ENCODE data around the gene TMEM52. TPM values are rescaled to one million over a fixed set of nuclear protein-coding genes. Genes with fewer than 3 reads are reported as not detected.

Gene TMEM52
- polyA plus RNA-seq, 3 donors = 1.1 to 1.4 (median 1.2) TPM

Other genes with a start within 250 kb of the TMEM52 start
- gene SLC35E2B, start 226.5 kb downstream of the TMEM52 start, polyA plus RNA-seq (ENCODE audit: insufficient read length in 3 of 3) = 10 to 100 TPM; 66.8 to 81.4 (median 67.8) TPM
- gene CDK11A, start 194.9 kb downstream of the TMEM52 start, polyA plus RNA-seq (ENCODE audit: insufficient read length in 3 of 3) = 10 to 100 TPM; 28.4 to 41.3 (median 38.4) TPM
- 10 to 100 TPM; 40.2 to 53.0 (median 52.3) TPM for gene NADK, start 140.8 kb downstream of the TMEM52 start, polyA plus RNA-seq (ENCODE audit: insufficient read length in 3 of 3)
- 100 to 1,000 TPM; 278 to 310 (median 280) TPM for gene GNB1, start 28.2 kb downstream of the TMEM52 start, polyA plus RNA-seq (ENCODE audit: insufficient read length in 3 of 3)
- under 1 TPM; 0.36 to 0.73 (median 0.72) TPM for gene CALML6, start 4.0 kb downstream of the TMEM52 start, polyA plus RNA-seq (ENCODE audit: insufficient read length in 3 of 3)
- gene CFAP74, start 84.5 kb upstream of the TMEM52 start, polyA plus RNA-seq (ENCODE audit: insufficient read length in 3 of 3) = 1 to 10 TPM in 1 of 3 donors, under 1 TPM in 2; 0.52 to 1.2 (median 0.96) TPM
- 1 to 10 TPM in 2 of 3 donors, under 1 TPM in 1; 0.64 to 1.7 (median 1.4) TPM for gene GABRD, start 100.1 kb upstream of the TMEM52 start, polyA plus RNA-seq (ENCODE audit: insufficient read length in 3 of 3)
- gene PRKCZ, start 131.1 kb upstream of the TMEM52 start, polyA plus RNA-seq (ENCODE audit: insufficient read length in 3 of 3) = 10 to 100 TPM; 29.5 to 36.9 (median 34.5) TPM

Data from renal cortex interstitium (tissue), 3 donors.